ENCODE results near the gene GNAT2.

The GNAT2 gene

GRCh38 chr1:109605381-109605780 is 14.0 kb downstream of the GNAT2 start:
- DNase-seq, result no peak

GRCh38 chr1:109603229-109603628 is 16.2 kb downstream of the GNAT2 start:
- DNase-seq, result no peak

GRCh38 chr1:109598655-109599054 is 20.8 kb downstream of the GNAT2 start:
- no peak for DNase-seq

GRCh38 chr1:109598156-109598555 is 21.3 kb downstream of the GNAT2 start:
- no peak for DNase-seq

GRCh38 chr1:109595531-109595930 is 23.9 kb downstream of the GNAT2 start:
- DNase-seq, result peak; percentile 78

GRCh38 chr1:109592916-109593315 is 26.5 kb downstream of the GNAT2 start:
- no peak for DNase-seq

- DNase-seq, result no peak
These were observed 29.7 kb downstream of the GNAT2 start for GRCh38 chr1:109589679-109590078.

GRCh38 chr1:109589177-109589576 is 30.2 kb downstream of the GNAT2 start:
- DNase-seq, result no peak

- no peak for DNase-seq
These were observed 33.4 kb downstream of the GNAT2 start for GRCh38 chr1:109586055-109586454.

GRCh38 chr1:109584766-109585165 is 34.6 kb downstream of the GNAT2 start:
- no peak for DNase-seq

GRCh38 chr1:109582021-109582420 is 37.4 kb downstream of the GNAT2 start:
- DNase-seq, result no peak

- no peak for DNase-seq
These were observed 39.9 kb downstream of the GNAT2 start for GRCh38 chr1:109579491-109579890.

- DNase-seq, result no peak
These were observed 40.4 kb downstream of the GNAT2 start for GRCh38 chr1:109578947-109579443.

- DNase-seq, result no peak
These were observed 45.6 kb downstream of the GNAT2 start for GRCh38 chr1:109573785-109574184.

- no peak for DNase-seq
These were observed 49.0 kb downstream of the GNAT2 start for GRCh38 chr1:109570414-109570813.

- no peak for DNase-seq
These were observed 50.1 kb downstream of the GNAT2 start for GRCh38 chr1:109569323-109569722.

GRCh38 chr1:109567877-109568672 is 51.3 kb downstream of the GNAT2 start:
- DNase-seq, result no peak

- no peak for DNase-seq
These were observed 52.4 kb downstream of the GNAT2 start for GRCh38 chr1:109566982-109567381.

GRCh38 chr1:109565241-109565640 is 54.2 kb downstream of the GNAT2 start:
- no peak for DNase-seq

- DNase-seq, result no peak
These were observed 55.1 kb downstream of the GNAT2 start for GRCh38 chr1:109564194-109564878.

- no peak for DNase-seq
These were observed 59.4 kb downstream of the GNAT2 start for GRCh38 chr1:109559995-109560394.

- DNase-seq, result no peak
These were observed 61.9 kb downstream of the GNAT2 start for GRCh38 chr1:109557520-109557919.

- no peak for DNase-seq
These were observed 62.9 kb downstream of the GNAT2 start for GRCh38 chr1:109556563-109556962.

Measured in fibroblast of skin of abdomen (primary cell).